Measurements from ENCODE around the gene GNAL.

GNAL gene

DNA sequence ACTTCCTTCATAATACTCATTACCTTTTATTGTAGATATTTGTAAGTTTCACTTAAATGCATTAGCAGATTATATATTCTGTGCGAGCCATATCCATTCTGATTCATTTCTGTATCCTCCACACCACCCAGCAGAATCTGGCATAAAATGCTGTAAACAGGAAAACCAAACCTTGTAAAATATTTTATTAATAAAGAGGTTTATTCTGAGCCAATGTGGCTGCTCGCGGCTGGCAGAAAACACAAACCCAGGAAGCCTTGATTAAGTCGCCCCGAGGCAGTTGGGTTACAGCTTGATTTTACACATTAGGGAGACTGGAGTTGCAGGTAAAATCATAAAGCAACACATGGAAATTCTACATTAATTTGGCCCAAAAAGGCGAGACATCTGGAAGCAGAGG is 40.5 kb downstream of the GNAL start:
- DNase-seq = no peak

DNA sequence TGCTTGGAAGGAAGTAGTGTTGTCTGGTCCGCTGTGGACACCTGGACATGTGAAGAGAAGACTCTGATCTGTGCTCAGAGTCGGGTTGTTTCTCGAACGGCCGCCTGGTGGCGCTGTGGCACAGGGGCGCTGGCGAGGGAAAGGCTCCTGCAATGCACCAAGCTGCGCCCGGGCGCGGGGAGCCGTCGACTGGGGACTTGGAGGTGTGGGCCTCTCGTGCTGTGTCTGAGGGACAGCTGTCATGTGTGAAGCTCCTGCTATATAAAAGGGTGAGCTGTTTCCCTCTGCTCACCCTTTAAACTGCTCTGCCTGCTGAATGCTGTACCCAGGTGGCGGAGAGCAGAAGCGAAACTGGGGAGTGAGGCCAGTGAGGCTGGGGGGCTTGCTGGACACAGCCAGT is 44.0 kb downstream of the GNAL start:
- DNase-seq = peak; percentile 23 to 48

- no peak for DNase-seq
Measured at GRCh38 chr18:11736656-11737055, 47.6 kb downstream of the GNAL start.

- no peak for DNase-seq
Measured at GRCh38 chr18:11739893-11740292, 50.8 kb downstream of the GNAL start.

DNA sequence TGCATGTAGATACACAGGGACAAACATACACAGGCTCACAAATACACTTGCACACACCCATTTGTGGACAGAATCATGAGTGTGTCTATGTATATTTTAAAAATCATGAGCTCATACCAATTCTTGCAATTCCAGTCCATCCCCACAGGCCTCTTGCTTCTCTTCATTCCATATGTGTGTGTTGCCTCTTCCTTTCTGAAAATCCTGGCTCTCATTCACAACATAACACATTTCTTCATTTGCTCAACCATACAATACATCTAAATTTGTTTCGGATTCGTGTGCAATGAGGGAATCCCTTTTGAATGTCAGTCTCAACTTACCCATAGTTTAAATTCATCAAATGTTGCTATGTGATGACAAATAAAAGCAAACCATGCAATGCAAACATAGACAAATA is 51.4 kb downstream of the GNAL start:
- DNase-seq = no peak

DNA sequence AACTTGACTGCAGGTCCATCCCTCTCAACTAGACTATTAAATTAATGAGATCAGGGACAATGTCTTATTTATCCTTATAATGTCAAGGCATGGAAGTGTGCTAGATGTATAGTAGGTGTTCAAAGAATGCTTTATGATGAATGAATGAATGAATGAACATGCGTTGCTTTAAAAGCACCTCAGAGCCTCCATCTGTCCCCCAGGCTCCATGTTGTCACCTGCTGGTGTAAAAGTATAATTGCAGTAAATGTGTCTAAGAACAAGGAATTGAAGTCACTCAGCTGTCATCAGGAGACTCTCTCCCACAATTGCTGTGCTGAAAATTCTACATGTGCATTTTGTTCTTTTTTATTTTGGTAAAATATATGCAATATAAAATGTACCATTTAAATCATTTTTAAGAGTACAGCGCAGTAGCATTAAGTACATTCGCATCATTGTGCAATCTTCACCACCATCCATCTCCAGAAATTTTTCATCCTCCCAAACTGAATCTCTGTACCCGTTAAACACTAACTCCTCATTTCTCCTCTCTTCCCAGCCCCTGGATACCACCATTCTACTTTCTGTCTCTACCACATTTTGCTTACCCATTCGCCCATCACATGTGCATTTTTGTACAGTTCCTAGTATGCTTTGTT is 52.6 kb downstream of the GNAL start:
- no peak for DNase-seq

DNA sequence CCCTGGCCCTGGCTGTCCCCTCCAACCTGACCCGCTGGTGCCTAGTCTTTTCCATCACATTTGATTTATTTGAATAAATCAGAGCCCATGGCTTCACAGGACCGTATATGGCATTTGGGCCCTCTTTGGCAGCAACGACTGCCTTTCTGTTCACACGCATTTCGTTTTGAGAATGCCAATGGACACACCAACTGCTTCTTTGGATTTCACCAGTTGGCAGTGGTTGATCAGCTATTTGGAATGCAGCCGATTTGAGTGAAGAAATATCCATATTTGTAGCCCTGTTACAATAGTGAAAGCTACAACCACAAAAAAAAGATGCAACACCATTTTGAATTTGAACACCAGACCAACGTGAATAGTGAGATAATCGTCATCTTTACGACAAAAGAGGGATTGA is 56.5 kb downstream of the GNAL start:
- DNase-seq = no peak

GRCh38 chr18:11747286-11747685 is 58.2 kb downstream of the GNAL start:
- no peak for DNase-seq

DNA sequence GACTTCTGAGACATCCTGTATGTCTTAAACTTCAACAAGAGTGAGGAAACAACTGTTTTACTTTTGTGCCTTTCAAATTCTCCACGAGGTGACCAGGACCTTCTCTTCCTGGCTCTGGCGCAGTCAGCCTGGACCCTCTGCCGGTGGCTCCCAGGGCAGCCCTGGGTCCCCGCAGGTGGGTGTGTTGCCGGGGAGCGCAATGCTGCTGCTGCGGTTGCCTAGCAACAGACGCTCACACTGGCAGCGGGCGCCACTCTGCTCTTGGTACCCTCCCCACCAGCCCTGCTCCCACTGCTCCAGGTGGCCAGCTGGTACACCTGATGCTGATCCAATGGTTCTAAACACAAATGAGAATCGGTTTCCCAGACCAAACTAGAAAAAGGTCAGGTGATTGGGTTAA is 58.7 kb downstream of the GNAL start:
- DNase-seq = no peak

GRCh38 chr18:11749305-11749704 is 60.2 kb downstream of the GNAL start:
- DNase-seq = no peak

GRCh38 chr18:11750171-11750570 is 61.1 kb downstream of the GNAL start:
- DNase-seq = no peak

DNA sequence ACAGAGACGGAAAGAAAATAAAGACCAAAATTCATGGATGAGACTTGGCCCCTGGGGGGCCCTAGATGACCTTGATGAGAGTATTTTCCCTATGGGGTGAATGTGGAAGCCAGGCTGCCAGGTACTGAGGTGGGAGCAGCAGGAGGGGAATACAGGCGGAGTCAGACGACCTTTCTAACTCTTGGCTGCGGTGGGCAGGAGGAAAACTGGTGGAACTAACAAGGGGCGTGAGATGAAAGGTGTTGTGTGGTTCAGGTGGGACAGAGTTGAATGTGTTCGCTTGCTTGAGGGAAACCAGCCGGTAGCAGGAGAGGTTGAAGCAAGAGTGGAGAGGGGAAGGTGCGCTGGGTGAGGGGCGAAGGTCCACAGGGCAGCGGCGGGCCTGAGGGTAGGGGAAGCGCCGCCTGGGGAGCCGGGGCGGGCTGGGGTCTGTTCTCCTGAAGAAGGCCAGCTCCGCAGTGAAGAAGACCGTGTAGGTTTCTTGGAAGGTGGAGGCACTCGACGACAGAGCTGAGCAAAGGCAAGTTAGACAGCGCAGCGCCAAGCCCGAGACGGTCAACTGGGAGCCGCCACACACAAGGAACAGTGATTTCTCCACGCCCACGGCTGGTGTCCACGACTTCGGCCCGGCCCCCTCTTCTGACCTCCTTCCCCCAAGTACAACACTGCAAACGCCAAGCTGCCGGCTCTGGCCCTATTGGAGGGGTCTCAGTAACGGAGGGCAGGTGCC is 61.7 kb downstream of the GNAL start:
- DNase-seq = no peak

DNA sequence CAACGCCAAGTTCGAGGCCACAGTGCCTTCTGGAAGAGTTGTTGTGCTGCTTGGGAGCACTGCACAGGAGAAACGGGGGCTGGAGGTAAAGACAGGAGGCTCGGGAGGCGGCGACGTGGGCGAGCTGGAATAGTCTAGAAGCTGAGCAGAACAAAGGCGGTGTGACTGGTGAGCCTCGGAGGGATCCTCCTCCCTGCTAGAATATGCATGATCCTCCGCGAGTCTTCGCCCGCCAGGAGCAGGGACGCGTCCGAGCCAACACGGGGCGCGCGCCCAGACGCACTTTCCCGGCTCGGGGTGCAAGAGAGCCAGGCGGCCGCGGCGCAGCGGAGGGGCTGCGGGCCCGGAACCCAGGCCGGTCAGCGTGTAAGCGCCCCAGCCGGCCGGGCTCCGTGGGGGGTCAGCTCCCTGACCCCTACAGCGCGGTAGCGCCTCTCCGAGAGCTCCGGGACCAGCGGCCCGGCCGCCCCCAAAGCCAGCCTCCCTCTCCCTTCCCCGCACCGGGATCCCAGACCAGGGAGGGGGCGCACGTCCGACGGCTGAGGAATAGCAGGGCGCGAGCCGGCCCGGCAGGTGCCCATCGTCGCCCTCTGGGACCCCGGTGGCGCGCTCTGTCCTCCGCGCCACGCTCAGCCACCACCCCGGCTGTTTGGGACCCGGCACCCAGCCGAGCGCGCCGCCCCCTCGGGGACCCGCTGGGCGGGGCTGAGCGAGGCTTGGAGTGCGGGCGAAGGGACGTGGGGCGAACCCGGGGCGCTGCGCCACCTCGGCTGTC is 62.5 kb downstream of the GNAL start:
- DNase-seq = no peak

DNA sequence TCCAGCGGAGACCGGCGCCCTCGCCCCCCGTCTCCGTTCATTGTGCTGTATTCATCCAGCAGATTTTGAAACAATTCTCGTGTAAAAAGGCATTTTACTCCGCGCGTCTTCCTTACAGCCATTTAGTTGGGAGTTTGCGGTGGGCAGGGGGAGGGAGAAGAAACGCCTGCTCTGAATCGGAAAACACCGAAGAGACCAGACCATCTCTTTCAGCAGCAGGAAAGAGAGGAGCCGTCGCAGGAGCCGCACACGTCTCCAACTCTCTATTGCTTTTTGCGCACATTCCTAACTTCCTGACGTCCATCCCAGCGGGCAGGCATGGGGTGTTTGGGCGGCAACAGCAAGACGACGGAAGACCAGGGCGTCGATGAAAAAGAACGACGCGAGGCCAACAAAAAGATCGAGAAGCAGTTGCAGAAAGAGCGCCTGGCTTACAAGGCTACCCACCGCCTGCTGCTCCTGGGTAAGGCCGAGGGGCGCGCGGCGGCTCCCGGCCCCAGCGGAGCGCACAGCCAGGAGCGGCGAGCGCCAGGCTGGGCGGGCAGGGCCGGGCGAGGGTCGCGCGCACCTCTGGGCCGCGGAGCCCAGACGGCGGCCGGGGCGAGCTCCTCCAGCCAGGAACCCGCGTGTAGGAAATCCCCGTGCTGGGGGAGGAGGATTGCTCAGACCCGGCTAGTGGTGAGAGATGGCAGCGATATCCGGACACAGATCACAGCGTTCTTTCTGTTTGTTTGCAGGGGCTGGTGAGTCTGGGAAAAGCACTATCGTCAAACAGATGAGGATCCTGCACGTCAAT is 63.2 kb downstream of the GNAL start:
- no peak for DNase-seq

- no peak for DNase-seq
Measured at GRCh38 chr18:11754979-11755378, 65.9 kb downstream of the GNAL start.

DNA sequence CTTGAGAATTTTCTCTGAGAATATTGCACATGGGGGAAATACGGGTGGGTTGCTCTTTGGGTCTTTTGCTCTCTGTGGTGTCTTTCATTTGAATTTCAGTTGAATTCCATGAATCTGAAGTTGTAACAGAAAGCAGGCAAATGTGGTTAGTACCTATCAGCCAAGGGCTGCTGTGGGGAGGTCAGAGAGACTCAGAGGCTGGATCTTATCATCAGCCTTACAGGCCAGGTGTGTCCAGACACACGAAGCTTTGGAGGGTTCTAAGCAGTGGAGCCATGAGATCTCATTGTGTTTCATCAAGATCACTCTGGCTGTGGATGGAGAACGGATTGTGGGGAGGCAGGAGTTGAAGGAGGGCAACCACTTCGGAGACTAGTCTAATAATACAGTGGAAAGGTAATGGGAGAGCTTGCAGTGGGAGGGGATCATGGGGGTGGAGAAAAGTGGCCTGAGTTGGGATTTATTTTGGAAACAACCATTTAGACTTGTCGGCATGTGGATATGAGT is 68.1 kb downstream of the GNAL start:
- DNase-seq = no peak

DNA sequence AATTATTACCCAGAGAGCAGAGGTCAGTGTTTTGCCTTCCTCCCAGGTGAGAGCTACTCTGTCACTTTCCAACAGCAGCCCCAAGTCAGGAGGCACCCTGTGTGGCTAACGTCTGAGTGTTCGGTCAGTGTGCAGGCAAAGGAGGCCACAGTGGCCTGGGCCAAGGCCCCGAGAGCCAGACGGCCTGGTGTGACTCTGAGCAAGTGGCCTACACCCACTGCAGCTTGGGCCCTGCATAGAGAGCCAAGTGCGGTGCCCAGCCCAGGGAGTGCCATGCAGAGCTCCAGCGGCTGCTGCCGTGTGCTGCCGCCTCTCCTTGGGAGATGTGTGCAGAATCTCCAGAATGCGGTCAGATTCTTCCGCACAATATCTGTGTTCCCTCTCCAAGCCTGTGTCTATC is 70.4 kb downstream of the GNAL start:
- no peak for DNase-seq

GRCh38 chr18:11760498-11761167 is 71.6 kb downstream of the GNAL start:
- no peak for DNase-seq

DNA sequence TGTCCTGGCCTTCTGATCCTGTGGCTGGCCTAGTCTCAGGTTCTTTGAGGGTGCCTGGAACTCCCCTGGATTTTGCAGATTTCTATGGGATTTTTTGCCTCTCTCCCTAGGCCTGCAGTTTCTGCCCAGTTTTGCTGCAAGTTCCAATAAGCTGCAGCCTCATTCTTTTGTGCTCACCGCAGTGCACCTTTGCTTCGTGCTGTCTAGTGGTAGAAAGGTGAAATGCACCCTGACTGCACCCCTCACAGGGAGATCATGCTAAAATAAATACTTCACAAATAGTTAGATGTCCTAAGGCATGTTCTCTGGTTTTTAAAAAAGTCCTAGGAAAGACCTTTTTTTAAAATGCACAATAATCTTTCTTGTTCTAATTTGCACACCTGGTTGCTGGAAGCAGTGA is 72.5 kb downstream of the GNAL start:
- DNase-seq = no peak

- no peak for DNase-seq
Measured at GRCh38 chr18:11762429-11762828, 73.4 kb downstream of the GNAL start.

DNA sequence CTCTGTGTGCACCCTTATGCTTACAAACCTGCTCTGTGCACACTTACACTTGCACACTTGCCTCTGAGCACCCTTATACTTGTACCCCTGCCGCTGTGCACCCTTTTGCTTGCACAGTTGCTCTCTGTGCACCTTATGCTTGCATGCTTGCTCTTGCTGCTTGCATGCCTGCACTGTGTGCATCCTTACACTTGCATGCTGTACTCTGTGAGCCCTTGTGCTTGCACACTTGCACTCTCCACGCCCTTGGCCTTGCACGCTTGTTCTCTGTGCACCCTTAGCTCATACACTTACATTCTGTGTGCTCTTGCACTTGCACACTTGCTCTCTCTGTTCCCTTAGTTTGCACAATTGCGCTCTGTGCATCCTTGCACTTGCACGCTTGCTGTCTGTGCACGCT is 78.3 kb downstream of the GNAL start:
- DNase-seq = no peak

DNA sequence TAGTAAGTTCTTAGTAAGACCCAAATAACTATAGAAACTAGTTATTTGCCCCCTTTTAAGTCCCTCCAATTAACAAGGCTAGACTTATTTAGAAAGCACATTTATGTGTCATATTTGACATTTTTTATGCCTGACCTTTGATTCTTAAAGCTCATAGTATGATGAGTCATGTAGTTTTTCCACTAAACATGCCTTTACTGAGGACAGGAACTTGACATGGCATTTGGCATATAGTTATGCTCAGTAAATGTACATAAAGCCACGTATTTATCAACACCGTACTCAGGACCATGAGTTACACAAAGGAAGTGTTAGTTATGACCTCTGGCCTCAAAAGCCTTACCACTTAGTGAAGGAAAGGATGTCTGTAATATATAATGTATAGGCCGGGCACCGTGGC is 78.9 kb downstream of the GNAL start:
- no peak for DNase-seq
